Smooth muscle cell of the brain vasculature (primary cell): ENCODE results near the gene YIF1B.
A peak's percentile ranks its signal among the peaks of the same experiment; 100 is the strongest.

Experiments used
- DNase-seq: peaks from one replicate; pipeline ENCODE4 v3.0.0-alpha.2; 2012; ENCODE audit warnings: low read depth, low spot score

The YIF1B gene

GRCh38 chr19:38304866-38305429 lies 10.8 kb downstream of the YIF1B start:
- DNase-seq: no peak

GRCh38 chr19:38304352-38304865 lies 11.3 kb downstream of the YIF1B start:
- DNase-seq: no peak

- no peak for DNase-seq
Measured at GRCh38 chr19:38303517-38304351, 12.0 kb downstream of the YIF1B start, which contains the start of gene C19orf33. TSS of gene C19orf33 (plus strand) at chr19:38304251. CDS start at chr19:38304262, 11 bp downstream.

- peak; percentile 57 for DNase-seq
Measured at GRCh38 chr19:38298821-38299680, 16.7 kb downstream of the YIF1B start.

GRCh38 chr19:38294090-38294489 lies 21.7 kb downstream of the YIF1B start:
- no peak for DNase-seq

- DNase-seq: no peak
Measured at GRCh38 chr19:38293281-38293680, 22.5 kb downstream of the YIF1B start.

GRCh38 chr19:38291855-38292254 lies 23.9 kb downstream of the YIF1B start:
- no peak for DNase-seq

- DNase-seq: peak; percentile 58
Measured at GRCh38 chr19:38290631-38291147, 25.1 kb downstream of the YIF1B start.

GRCh38 chr19:38289955-38290354 lies 25.8 kb downstream of the YIF1B start:
- no peak for DNase-seq

- no peak for DNase-seq
Measured at GRCh38 chr19:38288123-38288855, 27.5 kb downstream of the YIF1B start.

- DNase-seq: no peak
Measured at GRCh38 chr19:38287604-38288003, 28.1 kb downstream of the YIF1B start.

- DNase-seq: no peak
Measured at GRCh38 chr19:38285567-38285966, 30.2 kb downstream of the YIF1B start.

GRCh38 chr19:38284422-38284821 lies 31.3 kb downstream of the YIF1B start:
- no peak for DNase-seq

GRCh38 chr19:38283271-38283670 lies 32.5 kb downstream of the YIF1B start:
- DNase-seq: no peak

GRCh38 chr19:38281811-38282566 lies 33.8 kb downstream of the YIF1B start:
- DNase-seq: no peak

GRCh38 chr19:38280030-38280921 lies 35.5 kb downstream of the YIF1B start:
- no peak for DNase-seq

GRCh38 chr19:38278751-38279150 lies 37.0 kb downstream of the YIF1B start:
- no peak for DNase-seq

GRCh38 chr19:38277969-38278680 lies 37.6 kb downstream of the YIF1B start:
- DNase-seq: no peak

GRCh38 chr19:38277549-38277948 lies 38.2 kb downstream of the YIF1B start:
- no peak for DNase-seq
